HepG2 (cell line): Measurements from ENCODE around the gene SPTBN4.

Source experiments
- TBP ChIP-seq: sonication (generic); formaldehyde crosslinking; IDR thresholded peaks from 2 replicates; pipeline ENCODE4 v1.5.0; 2020; ENCODE audit warnings: missing genetic modification reagents
- ZNF143 ChIP-seq: sonication (generic); formaldehyde crosslinking; IDR thresholded peaks from 2 replicates; pipeline ENCODE4 v1.4.0; 2020; ENCODE audit warnings: missing genetic modification reagents

DNA sequence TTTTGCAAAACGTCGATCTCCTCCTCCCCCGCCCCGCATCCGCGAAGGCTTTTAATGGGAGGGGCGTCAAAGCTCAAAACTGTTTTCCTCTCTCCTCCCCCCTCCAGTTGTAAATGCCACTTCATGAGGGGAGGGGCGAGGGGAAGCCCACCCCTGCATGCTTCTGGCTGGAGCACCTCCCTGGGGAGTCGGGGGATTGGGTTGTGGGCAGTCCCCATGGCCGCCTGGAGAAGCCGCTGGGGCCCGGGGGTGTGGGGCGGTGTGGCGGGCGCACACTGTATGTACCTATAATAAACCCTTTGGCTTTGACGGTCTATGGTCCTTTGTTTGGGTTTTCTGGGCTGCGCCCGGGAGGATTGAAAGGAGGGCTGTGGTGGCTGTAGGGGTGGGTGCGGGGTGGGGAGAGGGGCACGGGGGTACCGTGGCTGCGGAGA is 109.4 kb downstream of the SPTBN4 start:
- no peak for TF ChIP-seq ZNF143 (CRISPR knock-in tag)
- TF ChIP-seq TBP (CRISPR knock-in tag): no peak
